GDM1 (cell line): Measurements from ENCODE around the gene FLOT2.
"Not testable (repeated sequence)": the region's sequence is repeated elsewhere in the genome, so short reads cannot be mapped to it uniquely, and the experiment has no call there.

Experiments
- DNase-seq: peaks from one replicate; lab custom pipeline; 2025; lab: John Stamatoyannopoulos, UW

FLOT2 gene

DNA sequence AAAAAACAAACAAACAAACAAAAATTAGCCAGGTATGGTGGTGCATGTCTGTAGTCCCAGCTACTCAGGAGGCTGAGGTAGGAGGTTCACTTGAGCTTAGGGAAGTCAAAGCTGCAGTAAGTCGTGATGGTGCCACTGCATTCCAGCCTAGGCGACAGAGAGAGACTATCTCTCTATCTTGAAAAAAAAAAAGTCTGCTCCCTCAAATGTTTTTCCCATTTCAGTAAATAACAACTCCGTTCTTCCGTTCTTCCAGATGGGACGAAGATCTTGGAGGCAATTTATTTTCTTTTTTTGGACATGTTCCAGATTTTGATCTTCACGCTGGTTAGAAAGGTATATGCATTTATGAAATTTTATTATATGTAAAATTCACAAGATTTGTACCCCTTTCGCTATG lies 23.7 kb downstream of the FLOT2 start:
- no peak for DNase-seq

DNA sequence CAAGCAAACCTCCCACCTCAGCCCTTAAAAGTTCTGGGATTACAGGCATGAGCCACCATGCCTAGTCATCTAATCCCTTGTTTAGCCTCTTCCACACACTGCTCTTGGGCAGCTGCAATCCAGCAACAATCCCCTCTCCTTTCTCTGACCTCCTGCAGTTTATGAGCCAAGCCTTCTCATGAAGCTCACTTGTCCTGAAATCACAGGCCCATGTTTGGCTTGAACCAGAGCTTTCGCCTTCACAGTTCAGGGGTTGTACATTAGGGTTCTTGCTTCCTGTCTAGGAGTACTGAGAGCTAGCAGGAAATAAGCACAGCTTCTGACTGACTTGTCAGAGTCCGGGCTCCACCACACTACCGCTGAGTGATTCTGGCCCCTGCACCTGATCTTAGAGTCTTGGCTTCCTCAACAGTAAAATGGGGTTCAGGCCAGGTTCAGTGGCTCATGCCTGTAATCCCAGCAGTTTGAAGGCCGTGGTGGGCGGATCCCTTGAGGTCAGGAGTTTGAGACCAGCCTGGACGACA lies 26.4 kb downstream of the FLOT2 start:
- no peak for DNase-seq

DNA sequence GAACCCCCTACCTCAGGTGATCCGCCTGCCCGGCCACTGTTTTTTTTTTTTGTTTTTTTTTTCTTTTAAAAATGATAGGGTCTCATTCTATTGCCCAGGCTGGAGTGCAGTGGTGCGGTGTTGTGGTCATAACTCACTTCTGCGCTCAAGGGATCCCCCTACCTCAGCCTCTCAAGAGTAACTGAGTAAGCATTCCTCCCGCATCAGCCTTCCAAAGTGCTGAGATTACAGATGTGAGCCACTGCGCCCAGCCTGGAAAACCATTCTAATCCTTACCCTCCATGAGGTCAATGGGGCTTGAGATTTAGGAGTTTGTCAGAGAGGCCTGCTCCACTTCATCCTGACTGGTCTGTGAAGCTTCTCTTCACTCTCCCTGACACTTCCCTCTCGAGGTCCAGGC lies 30.3 kb downstream of the FLOT2 start:
- no peak for DNase-seq

DNA sequence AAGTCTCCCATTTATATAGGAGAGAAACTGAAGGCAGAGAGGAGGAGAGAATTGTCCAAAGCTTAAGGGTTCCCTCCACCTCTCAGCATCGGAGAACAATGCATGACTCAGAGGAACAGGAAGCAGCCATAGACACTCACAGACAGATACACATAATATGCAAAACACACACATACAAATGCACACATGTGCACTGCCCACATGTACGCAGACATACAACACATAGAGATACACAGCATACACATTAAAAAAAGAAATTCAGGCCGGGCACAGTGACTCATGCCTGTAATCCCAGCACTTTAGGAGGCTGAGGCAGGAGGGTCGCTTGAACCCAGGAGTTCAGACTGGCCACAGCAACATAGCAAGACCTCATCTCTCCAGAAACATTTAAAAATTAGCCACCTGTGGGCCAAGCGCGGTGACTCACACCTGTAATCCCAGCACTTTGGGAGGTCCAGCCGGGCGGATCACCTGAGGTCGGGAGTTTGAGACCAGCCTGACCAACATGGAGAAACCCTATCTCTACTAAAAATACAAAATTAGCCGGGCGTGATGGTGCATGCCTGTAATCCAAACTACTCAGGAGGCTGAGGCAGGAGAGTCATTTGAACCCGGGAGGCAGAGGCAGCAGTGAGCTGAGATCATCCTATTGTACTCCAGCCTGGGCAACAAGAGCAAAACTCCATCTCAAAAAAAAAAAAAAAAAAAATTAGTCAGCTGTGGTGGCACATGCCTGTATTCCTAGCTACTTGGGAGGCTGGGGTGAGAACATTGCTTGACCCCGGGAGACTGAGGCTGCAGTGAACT lies 31.4 kb downstream of the FLOT2 start:
- DNase-seq = peak; percentile 15

DNA sequence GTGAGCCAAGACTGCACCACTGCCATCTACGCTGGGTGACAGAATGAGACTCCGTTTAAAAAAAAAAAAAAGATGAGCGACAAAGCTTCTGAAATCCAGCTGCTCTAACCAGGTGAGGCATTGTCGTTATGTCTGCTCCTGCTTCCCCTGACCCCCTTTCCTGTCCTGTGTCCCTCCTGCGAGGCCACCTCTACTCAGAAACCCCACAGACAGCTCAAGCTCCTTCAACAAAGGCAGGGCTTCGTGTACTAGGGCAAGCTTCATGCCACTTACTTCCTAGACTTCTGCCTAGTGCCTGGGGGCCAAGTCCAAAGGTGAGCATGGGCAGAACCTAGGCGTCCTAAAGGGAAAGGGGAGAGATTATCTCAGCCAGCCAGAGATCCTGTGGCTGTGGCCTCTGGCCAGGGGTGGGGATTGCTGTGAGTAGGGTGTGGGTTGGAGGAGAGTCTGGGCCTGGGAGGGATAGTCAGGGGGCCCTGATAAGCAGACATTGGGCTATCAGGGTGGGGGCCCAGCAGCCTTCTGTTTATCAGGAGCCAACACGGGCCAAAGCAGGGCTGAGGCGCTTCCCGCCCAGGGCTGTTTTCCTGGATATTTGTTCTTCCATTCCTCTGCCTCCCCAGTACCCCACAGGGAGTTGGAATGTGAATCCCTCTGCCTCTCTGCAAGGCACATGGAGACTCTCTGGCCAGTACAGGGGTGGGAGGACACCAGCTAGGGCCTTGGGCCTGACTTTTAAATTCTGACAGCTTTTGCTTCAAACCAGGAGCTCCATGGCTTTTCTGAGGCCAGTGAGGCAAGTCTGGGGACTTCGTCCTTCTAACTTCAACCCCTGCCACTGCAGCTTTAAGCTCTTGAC lies 32.3 kb downstream of the FLOT2 start:
- DNase-seq = no peak

DNA sequence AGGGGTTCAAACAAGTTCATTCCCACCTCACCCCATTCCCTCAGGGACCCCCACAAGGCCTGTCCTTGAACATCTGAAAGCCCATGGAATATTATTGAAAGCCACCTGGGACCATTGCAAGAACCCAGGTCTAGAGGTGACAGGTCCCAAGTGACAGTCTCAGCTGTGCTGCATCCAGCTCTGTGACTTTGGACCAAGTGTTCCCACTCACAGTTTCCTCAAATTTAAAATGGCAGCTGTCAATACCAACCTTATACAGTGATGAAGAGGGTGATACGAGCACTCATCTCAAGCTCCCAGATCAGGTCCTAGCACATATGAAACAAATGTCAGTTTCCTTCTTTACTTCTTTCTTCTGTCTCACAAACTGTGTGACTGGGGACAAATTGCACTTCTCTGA lies 33.6 kb downstream of the FLOT2 start:
- DNase-seq = no peak

DNA sequence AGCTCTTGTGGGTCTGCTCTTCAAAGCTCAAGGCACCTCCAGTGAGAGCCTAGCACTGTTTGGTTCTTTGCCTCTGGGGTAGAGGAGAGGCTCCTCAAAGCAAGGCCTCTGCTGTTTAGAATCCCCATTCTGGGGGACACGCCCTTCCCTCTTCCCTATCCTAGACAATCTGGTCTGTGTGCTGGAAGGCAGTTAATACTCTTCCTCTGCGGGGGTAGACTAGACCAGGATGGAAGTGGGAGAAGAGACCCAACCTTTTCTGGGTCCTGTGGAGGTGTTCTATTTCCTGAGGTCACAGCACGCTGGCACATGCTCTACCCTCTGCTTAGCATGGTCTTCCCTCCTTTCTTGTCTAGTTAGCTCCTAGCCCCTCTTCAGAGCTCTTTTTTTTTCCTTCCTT lies 35.0 kb downstream of the FLOT2 start:
- no peak for DNase-seq

DNA sequence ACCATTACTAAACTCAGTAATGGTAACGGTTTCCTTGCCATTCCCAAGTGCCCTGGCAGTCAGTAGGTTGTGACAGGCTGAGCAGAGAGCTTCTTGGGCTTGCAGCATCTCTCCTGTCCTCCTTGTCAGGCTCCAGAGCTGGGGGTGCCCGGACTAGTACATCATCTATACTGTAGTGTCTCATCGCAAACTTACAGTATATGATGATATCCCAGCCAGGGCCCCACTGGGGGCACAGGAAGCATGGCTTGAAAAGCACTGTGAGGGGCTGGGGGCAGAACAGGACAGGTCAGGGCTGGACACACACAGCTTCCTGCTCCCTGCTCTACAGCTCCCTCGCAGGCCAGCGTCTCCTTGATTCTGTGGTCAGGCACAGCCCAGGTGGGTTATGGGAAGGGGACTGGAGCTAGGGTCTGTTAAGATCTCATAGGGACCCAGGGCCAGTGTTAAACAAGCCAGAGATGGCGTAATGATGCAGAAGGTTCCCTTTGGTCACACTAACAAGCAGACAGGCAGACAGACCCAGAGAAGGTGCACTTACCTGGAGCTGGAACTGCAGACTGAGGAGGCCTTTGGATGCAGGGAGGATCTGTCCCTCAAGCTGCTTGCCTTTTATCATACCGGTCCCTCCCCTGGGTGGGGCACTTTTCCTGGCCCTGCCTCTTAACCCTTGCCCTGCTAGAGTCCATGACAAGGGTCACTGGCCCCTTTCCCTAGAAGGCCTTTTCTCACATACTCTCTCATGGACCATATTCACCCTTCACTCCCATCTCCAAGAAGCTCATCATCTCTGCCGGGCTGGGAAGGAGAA lies 35.9 kb downstream of the FLOT2 start:
- no peak for DNase-seq

DNA sequence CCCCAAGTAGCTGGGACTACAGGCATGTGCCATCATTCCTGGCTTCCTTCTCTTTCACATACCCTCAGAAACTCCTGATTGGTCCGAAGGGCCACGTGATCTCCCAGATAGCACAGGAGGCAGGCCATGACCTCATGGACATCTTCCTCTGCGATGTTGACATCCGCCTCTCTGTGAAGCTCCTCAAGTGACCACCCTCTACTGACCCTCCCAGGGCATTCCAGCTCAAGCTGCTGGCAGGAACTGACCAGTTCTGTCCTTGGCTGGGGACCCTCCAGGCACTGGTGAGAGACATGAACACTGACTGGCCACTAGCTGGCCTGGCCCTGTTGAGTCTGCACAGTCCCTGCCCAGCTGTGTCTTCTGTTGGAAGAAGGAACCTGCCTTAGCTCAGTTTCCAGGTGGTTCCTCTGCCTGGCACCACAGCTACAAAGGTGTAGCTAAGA lies 37.1 kb downstream of the FLOT2 start:
- no peak for DNase-seq

DNA sequence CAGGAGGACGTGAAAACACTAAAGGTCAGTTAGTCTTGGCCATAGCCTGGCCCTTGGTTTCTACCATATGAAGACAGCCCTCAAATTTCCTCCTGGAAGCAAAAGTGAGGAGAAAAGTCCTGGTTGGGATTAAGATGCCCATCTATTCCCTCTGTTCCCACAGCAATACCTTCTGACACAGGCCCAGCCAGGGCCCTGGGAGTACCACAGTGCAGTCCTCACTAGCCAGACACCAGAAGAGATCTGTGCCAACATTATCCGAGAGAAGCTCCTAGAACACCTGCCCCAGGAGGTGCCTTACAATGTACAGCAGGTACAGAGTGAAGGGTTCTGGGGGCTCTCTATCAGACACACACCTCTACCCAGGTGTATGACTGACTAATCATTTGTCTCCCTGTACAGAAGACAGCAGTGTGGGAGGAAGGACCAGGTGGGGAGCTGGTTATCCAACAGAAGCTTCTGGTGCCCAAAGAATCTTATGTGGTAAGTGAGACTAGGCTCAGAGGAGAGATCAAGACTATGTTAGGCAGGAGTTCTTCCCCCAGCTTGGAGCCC lies 38.7 kb downstream of the FLOT2 start:
- no peak for DNase-seq

DNA sequence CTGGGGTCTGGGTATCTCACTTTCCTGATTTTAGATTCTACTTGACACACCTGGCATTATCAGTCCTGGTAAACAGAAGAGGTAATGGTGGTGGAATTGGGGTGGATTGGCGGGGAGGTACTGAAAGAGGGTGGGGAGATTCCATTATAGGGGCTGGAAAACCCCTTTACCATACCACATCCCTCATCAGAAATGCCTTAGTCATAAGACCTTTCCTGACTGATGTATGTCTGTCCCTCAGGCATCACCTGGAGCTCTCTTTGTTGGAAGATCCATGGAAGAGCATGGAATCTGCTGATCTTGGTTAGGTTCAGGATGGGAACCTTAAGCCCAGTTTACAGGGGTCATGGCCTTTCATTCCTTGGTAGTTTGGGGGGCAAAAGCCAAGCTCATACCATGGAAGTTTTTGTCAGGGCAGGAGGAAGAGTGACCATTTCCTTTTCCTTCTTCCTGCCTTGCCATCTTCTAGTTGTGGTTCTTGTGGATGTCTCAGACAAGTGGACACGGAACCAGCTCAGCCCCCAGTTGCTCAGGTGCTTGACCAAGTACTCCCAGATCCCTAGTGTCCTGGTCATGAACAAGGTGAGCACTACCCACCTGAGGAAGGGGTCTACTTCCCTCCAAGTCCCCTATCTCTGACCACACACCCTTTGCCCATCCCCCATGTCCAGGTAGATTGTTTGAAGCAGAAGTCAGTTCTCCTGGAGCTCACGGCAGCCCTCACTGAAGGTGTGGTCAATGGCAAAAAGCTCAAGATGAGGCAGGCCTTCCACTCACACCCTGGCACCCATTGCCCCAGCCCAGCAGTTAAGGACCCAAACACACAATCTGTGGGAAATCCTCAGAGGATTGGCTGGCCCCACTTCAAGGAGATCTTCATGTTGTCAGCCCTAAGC lies 39.4 kb downstream of the FLOT2 start:
- no peak for DNase-seq

DNA sequence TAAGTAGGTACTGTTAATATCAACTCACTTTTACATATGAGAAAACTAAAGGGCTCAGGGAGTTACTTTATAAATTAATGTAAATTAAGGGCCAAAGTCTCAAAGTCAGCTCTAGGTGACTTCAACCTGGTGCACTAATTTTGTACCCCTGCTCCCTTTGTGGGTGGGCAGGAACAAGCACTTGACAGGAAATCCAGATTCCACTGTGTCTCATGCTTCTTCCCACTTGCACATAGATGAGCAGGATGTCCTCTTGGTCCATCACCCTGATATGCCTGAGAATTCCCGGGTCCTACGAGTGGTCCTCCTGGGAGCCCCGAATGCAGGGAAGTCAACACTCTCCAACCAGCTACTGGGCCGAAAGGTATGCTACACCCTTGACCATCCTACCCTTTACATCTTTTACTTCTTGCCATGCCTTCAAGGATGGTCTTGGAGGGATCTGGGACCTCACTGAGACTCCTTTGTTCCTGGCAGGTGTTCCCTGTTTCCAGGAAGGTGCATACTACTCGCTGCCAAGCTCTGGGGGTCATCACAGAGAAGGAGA lies 41.4 kb downstream of the FLOT2 start:
- no peak for DNase-seq

DNA sequence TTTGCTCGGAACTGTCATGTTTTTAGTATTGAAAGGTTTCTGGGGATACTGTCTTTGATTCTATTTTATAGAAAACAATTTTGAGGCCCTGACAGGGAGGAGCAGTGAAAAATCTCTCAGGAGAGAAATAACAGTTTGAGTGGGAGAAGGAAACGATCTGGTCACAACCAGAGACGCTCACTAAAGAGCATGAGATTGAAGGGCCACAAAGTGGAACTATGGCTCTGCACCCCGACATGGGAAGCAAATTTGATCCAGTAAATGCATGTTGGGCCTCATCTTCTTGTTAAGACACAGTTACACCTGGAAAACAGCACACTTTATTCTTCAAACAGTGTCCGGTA lies 42.2 kb downstream of the FLOT2 start:
- DNase-seq = no peak

DNA sequence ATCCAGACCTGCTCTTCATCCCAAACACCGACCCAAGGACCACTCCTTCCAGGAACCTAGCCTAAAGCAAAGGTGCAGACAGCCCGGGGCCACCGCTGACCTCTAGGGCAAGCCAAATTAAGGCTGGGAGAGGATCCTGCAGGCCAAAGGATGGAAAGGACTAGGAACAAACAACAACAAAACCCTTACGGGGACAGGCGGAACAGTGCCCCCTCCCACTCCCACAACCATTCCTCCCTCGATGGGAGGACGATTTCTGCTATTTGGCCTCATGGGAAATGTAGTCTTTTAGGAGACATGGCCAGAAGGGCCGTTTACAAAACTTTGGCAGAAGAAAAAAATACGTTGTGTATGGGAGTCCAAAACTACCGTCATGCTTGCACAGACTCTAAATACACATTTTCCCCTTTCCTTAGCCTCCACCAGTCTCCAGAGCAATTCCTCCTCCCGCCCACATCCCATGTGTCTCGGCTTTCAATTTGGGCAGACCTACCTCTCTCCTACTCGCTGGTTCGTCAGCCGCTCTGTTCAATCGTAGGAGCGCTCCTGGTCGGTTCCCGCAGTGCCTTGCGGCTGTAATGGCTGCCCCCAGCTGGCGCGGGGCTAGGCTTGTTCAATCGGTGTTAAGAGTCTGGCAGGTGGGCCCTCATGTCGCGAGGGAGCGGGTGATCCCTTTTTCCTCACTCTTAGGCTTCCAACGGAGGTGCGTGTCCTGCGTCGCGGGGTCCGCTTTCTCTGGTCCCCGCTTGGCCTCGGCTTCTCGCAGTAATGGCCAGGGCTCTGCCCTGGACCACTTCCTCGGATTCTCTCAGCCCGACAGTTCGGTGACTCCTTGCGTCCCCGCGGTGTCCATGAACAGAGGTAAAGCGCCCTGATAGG lies 42.8 kb downstream of the FLOT2 start, which contains the start of gene ERAL1:
ERAL1 (plus strand) TSS at position 560 of the 879 bp plus-strand sequence; CDS start at position 579, 19 bp downstream.
- peak; percentile 63 for DNase-seq

DNA sequence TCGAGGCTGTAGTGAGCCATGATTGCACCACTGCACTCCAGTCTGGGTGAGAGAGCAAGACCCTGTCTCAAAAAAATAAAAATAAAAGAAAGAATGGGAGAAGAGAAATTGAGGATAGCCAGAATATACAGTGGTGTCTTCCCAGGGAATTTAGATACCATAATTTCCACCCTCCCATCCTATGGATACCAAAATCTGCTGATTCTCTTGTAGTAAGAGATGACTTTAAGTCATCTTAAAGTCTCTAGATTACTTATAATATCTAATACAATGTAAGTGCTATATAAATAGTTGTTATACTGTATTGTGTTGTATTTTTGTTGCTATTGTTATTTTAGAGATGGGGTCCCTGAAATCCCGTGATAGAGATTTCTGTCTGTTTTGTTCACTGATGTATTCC lies 44.2 kb downstream of the FLOT2 start:
- DNase-seq = no peak

DNA sequence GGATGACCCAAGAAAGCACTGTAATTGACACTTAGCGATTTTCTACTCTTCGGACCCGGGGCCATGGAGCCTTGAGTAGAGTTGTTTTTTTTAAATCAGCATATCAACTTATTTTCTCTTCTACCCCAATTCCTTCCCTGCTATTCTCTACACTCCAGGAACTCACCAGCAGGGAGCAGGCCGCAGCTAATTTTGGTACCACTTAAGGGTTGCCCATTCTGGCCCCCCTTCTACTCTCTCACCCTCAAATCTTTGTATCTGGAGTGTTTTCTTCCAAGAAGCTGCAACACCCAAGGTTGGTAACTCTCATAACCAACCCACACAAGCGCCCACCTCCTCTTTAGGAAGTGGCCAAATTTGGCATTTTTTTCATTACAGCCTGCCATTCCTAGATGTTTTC lies 48.3 kb downstream of the FLOT2 start:
- no peak for DNase-seq

DNA sequence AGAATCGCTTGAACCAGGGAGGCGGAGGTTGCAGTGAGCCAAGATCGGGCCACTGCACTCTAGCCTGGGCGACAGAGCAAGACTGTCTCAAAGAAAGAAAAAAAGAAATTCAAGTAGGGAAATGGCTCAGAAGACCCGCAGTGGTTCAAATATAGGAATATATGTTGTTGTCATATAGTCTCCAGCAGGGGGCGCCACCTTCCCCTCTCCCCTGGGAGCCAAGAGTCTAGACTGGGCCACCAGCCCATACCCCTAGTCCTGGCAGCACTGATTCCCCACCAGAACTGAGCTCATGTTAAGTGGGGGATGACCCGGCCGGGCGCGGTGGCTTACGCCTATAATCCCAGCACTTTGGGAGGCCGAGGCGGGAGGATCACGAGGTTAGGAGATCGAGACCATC lies 48.9 kb downstream of the FLOT2 start:
- DNase-seq = peak; percentile 38

DNA sequence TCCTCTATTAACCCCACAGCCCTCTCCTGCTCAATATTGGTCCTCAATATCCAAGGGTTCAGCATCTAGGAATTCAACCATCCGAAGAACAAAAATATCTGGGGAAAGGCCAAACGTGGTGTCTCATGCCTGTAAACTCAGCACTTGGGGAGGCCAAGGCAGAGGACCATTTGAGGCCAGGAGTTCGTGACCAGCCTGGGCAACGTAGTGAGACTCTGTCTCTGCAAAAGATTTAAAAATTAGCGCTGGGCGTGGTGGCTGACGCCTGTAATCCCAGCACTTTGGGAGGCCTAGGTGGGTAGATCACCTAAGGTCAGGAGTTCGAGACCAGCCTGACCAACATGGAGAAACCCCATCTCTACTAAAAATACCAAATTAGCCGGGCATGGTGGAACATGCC lies 50.8 kb downstream of the FLOT2 start:
- not testable (repeated sequence) for DNase-seq

DNA sequence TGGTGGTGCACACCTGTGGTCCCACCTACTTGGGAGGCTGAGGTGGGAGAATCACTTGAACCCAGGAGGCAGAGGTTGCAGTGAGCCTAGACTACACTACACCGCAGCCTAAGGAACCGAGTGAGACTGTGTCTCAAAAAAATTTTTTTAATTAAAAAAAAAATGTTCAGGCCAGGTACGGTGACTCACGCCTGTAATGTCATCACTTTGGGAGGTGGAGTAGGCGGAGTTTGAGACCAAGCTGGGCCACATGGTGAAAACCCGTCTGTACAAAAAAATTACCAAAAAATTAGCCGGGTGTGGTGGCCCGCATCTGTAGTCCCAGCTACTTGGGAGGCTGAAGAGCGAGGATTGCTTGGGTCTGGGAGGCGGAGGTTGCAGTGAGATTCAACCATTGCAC lies 51.3 kb downstream of the FLOT2 start:
- DNase-seq = no peak

DNA sequence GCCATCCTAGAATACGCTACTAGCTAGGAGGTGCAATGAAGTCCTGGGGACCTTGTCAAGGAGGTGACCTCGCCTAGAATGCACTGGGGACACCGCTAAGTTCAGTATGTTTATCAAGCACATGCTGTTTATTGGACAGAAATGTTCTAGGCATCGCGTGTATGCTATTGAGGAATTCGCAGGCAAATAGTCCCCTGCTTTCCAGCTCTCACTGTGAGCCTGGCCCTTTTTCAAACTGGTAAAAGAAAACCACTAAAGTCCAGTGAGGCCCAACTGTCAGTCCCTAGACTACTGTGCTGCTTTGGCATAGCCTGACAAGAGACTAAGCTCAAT lies 53.8 kb downstream of the FLOT2 start:
- no peak for DNase-seq
